ENCODE results near the gene UCK2. TPM values are rescaled to one million over a fixed set of nuclear protein-coding genes. Genes with fewer than 3 reads are reported as not detected.

The UCK2 gene
- total RNA-seq, 1 experiment from 2014 or later: 67.2 TPM

- no peaks in the 10 kb centered on the region for H3K36me3 ChIP-seq (ENCODE audit: control insufficient read depth, insufficient read depth, low read length)
- H3K4me3 ChIP-seq (ENCODE audit: low read depth, low read length): no peak overlapping the region
- POLR2A ChIA-PET: no interaction called here
- H3K4me1 ChIP-seq: 0 out of 2 replicates have a peak, but pooled peaks cover 8% of the 10 kb centered on the region
- no peak for DNase-seq
- peaks cover 10% of the 10 kb centered on the region for H3K9me3 Mint-ChIP-seq (ENCODE audit: unreplicated experiment)
- H3K4me1 Mint-ChIP-seq (ENCODE audit: low read depth, unreplicated experiment): peaks cover 13% of the 10 kb centered on the region
- H3K36me3 Mint-ChIP-seq (ENCODE audit: insufficient read depth, unreplicated experiment): peaks cover 10% of the 10 kb centered on the region
- H3K4me3 Mint-ChIP-seq (ENCODE audit: unreplicated experiment): no peak overlapping the region
- TF ChIP-seq, protein P1, sequence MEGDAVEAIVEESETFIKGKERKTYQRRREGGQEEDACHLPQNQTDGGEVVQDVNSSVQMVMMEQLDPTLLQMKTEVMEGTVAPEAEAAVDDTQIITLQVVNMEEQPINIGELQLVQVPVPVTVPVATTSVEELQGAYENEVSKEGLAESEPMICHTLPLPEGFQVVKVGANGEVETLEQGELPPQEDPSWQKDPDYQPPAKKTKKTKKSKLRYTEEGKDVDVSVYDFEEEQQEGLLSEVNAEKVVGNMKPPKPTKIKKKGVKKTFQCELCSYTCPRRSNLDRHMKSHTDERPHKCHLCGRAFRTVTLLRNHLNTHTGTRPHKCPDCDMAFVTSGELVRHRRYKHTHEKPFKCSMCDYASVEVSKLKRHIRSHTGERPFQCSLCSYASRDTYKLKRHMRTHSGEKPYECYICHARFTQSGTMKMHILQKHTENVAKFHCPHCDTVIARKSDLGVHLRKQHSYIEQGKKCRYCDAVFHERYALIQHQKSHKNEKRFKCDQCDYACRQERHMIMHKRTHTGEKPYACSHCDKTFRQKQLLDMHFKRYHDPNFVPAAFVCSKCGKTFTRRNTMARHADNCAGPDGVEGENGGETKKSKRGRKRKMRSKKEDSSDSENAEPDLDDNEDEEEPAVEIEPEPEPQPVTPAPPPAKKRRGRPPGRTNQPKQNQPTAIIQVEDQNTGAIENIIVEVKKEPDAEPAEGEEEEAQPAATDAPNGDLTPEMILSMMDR (IDR thresholded peaks at IDR 0.05; ENCODE audit: insufficient read depth in 1 of 2, low read depth in 1 of 2, low read length in 1 of 2, severe bottlenecking in 1 of 2, unreplicated experiment in 1 of 2): no peak
- no peaks in the 10 kb centered on the region for H3K27me3 ChIP-seq (replicated peaks; ENCODE audit: control insufficient read depth, insufficient read depth, low read length)
- CTCF ChIA-PET: no interaction called here
- no peaks in the 10 kb centered on the region for H3K27me3 Mint-ChIP-seq (ENCODE audit: insufficient read depth, unreplicated experiment)
- peak overlapping the region; percentile 39 for H3K27ac Mint-ChIP-seq (ENCODE audit: unreplicated experiment)
- no TSS peak for BruUV-seq (replicated peaks)
- peaks cover 8% of the 10 kb centered on the region; the same call in 1 of the 2 replicates for H3K9me3 ChIP-seq
- intact Hi-C loops (cut with micrococcal nuclease; ENCODE audit: unreplicated experiment): no loop called here
Measured at GRCh38 chr1:165875604-165876003, 48.2 kb downstream of the UCK2 start.

DNA sequence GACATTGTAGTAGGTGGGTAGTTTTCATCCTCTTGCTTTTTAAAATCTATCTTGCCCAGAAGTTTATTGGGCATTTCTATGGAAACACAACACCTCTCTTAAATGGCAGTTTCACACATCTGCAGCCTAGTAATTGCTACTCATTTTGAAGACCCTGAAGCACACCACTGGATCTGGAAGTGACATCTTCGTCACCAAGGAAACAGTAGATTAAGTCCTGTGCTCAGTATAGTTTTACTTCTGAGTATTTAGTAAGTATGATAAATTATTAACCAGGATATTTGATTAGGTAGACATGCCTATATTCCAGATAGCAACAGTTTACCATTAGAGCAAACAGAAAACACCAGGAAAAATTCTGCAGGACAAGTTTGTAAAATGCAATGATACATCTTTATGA, 48.7 kb downstream of the UCK2 start:
- TF ChIP-seq, protein P1 (IDR thresholded peaks at IDR 0.05; ENCODE audit: insufficient read depth in 1 of 2, low read depth in 1 of 2, low read length in 1 of 2, severe bottlenecking in 1 of 2, unreplicated experiment in 1 of 2): no peak
- CTCF ChIA-PET: no interaction called here
- DNase-seq: no peak
- H3K27me3 ChIP-seq (replicated peaks; ENCODE audit: control insufficient read depth, insufficient read depth, low read length): no peaks in the 10 kb centered on the region
- H3K4me3 Mint-ChIP-seq (ENCODE audit: unreplicated experiment): no peak overlapping the region
- no peaks in the 10 kb centered on the region for H3K27me3 Mint-ChIP-seq (ENCODE audit: insufficient read depth, unreplicated experiment)
- POLR2A ChIA-PET: no interaction called here
- BruUV-seq (replicated peaks): no TSS peak
- peaks cover 8% of the 10 kb centered on the region; the same call in 1 of the 2 replicates for H3K9me3 ChIP-seq
- H3K4me1 Mint-ChIP-seq (ENCODE audit: low read depth, unreplicated experiment): peaks cover 13% of the 10 kb centered on the region
- H3K36me3 ChIP-seq (ENCODE audit: control insufficient read depth, insufficient read depth, low read length): no peaks in the 10 kb centered on the region
- H3K4me3 ChIP-seq (ENCODE audit: low read depth, low read length): no peak overlapping the region
- peaks cover 10% of the 10 kb centered on the region for H3K9me3 Mint-ChIP-seq (ENCODE audit: unreplicated experiment)
- H3K36me3 Mint-ChIP-seq (ENCODE audit: insufficient read depth, unreplicated experiment): peaks cover 10% of the 10 kb centered on the region
- intact Hi-C loops (cut with micrococcal nuclease; ENCODE audit: unreplicated experiment): no loop called here
- no peak overlapping the region for H3K27ac Mint-ChIP-seq (ENCODE audit: unreplicated experiment)
- H3K4me1 ChIP-seq: 0 out of 2 replicates have a peak, but pooled peaks cover 8% of the 10 kb centered on the region

DNA sequence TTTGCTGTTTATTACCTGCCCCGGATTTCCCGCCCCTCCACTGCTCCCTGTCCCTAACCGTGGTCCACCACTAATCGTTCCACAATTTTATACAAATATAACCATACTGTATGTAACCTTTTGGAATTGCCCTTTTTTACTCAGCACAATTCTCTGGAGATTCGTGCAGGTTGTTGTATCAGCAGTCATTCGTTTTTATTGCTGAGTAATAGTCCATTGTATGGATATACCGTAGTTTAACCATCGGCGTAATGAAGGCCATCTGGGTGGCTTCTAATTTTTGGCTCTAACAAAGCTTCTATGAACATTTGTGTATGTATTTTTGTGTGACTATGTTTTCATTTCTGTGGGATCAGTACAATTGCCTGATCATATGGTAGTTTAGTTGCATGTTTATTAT, 50.0 kb downstream of the UCK2 start:
- H3K4me3 Mint-ChIP-seq (ENCODE audit: unreplicated experiment): no peak overlapping the region
- H3K27me3 ChIP-seq (replicated peaks; ENCODE audit: control insufficient read depth, insufficient read depth, low read length): no peaks in the 10 kb centered on the region
- intact Hi-C loops (cut with micrococcal nuclease; ENCODE audit: unreplicated experiment): no loop called here
- H3K27me3 Mint-ChIP-seq (ENCODE audit: insufficient read depth, unreplicated experiment): no peaks in the 10 kb centered on the region
- DNase-seq: no peak
- peaks cover 13% of the 10 kb centered on the region for H3K4me1 Mint-ChIP-seq (ENCODE audit: low read depth, unreplicated experiment)
- peaks cover 10% of the 10 kb centered on the region for H3K9me3 Mint-ChIP-seq (ENCODE audit: unreplicated experiment)
- H3K36me3 ChIP-seq (ENCODE audit: control insufficient read depth, insufficient read depth, low read length): no peaks in the 10 kb centered on the region
- ChIA-PET CTCF (interaction anchor here (0.6 kb wide), 1 partner anchor 55 kb away, joined by 3 read pairs; no protein-coding TSS in a partner anchor), POLR2A (no interaction called here)
- no TSS peak for BruUV-seq (replicated peaks)
- H3K4me1 ChIP-seq: 0 out of 2 replicates have a peak, but pooled peaks cover 8% of the 10 kb centered on the region
- no peak overlapping the region for H3K27ac Mint-ChIP-seq (ENCODE audit: unreplicated experiment)
- TF ChIP-seq, protein P1 (IDR thresholded peaks at IDR 0.05; ENCODE audit: insufficient read depth in 1 of 2, low read depth in 1 of 2, low read length in 1 of 2, severe bottlenecking in 1 of 2, unreplicated experiment in 1 of 2): no peak
- H3K9me3 ChIP-seq: peaks cover 8% of the 10 kb centered on the region; the same call in 1 of the 2 replicates
- H3K36me3 Mint-ChIP-seq (ENCODE audit: insufficient read depth, unreplicated experiment): peaks cover 10% of the 10 kb centered on the region
- no peak overlapping the region for H3K4me3 ChIP-seq (ENCODE audit: low read depth, low read length)
